Esophagus squamous epithelium (tissue), 4 donors: ENCODE data around the gene MRPL53.

ENCODE experiments used
- POLR2A ChIP-seq, 4 donors: fragments of 450-650 bp; IDR thresholded peaks; one replicate each; pipeline ENCODE4 v1.6.1; 2017; ENCODE audit warnings: antibody characterized with exemption in 4 of 4, mild to moderate bottlenecking in 4 of 4, moderate library complexity in 3 of 4
- TF ChIP-seq, protein P1 (sequence below), 6 experiments: fragments of 450-650 bp in 4 of 6; fragments of 200-600 bp in 2 of 6; sonication (generic) in 2 of 6; IDR thresholded peaks; one replicate each; pipeline ENCODE4 v1.5.1; 2016 to 2019; ENCODE audit warnings: antibody characterized with exemption in 6 of 6, mild to moderate bottlenecking in 4 of 6, moderate library complexity in 4 of 6

DNA sequence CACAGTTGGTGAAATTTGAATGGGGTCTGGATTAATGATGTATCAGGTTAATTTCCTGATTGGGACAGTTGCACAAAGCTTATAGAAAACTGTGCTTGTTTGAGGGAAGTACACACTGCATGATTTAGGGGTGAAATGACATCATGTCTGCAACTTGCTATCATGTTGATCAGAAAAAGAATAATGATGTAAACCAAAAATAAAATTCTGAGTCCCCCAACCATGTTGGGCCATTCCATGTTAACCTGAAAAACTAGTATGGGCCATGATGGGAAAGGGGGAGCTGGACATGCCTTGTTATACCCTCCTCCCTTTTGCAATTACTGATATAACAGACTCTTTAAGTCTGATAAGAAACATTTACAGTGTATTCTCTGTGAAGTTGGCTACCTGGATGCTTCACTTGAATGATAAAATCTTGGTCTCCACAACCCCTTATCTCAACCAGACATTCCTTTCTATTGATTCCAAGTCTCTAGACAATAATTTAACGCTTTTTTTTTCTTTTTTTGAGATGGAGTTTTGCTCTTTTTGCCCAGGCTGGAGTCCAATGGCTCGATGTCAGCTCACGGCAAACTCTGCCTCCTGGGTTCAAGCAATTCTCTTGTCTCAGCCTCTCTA is 21.8 kb downstream of the MRPL53 start:
- TF ChIP-seq, protein P1, sequence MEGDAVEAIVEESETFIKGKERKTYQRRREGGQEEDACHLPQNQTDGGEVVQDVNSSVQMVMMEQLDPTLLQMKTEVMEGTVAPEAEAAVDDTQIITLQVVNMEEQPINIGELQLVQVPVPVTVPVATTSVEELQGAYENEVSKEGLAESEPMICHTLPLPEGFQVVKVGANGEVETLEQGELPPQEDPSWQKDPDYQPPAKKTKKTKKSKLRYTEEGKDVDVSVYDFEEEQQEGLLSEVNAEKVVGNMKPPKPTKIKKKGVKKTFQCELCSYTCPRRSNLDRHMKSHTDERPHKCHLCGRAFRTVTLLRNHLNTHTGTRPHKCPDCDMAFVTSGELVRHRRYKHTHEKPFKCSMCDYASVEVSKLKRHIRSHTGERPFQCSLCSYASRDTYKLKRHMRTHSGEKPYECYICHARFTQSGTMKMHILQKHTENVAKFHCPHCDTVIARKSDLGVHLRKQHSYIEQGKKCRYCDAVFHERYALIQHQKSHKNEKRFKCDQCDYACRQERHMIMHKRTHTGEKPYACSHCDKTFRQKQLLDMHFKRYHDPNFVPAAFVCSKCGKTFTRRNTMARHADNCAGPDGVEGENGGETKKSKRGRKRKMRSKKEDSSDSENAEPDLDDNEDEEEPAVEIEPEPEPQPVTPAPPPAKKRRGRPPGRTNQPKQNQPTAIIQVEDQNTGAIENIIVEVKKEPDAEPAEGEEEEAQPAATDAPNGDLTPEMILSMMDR (IDR thresholded peaks at IDR 0.05): no peak
- TF ChIP-seq POLR2A (IDR thresholded peaks at IDR 0.05): no peak
